Stimulated activated CD4-positive, alpha-beta T cell treated with anti-CD3 and anti-CD28 coated beads, Interleukin-1b, Interleukin-23, amount 100 ng/mL, for 48 hours (primary cell): ENCODE measurements around the gene HPDL.
A peak's percentile ranks its signal among the peaks of the same experiment; 100 is the strongest.
"Not testable (repeated sequence)": the region's sequence is repeated elsewhere in the genome, so short reads cannot be mapped to it uniquely, and the experiment has no call there.

ENCODE experiments used
- DNase-seq: peaks from one replicate; pipeline ENCODE4 v3.0.0-alpha.2; 2020

HPDL gene

DNA sequence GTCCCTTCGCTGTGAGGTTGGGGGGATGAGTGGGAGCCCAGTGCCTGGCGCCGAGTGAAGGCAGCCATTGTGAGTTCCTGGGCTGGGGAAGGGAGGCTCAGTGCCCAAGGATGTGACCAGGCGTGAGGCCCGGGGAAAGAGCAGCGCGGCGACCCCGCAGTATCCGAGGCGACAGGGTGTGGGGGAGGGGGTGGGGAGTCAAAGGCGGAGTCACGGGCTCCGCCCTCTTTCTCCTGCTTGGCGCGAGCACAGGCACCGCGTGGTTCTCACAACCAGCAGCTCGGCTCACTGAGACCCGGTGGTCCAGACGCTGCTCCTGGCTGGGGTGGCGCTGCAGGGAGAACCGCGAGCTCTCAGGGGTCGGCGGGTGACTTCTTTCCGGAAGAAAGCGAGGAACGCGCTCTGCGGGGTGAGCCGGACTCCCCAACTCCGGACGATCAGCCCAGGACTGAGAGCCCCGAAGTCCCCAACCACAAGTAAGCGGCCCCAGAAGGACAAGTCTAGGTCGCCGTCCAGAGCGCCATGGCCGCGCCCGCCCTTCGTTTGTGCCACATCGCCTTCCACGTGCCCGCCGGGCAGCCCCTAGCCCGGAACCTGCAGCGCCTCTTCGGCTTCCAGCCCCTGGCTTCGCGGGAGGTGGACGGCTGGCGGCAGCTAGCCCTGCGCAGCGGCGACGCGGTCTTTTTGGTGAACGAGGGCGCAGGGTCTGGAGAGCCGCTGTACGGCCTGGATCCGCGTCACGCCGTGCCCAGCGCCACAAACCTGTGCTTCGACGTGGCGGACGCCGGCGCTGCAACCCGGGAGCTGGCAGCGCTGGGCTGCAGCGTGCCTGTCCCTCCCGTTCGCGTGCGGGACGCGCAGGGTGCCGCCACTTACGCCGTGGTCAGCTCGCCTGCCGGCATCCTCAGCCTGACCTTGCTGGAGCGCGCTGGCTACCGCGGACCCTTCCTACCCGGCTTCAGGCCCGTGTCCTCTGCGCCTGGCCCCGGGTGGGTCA is at the start of gene HPDL:
TSS of gene HPDL (plus strand) at position 269 of the 997 bp plus-strand sequence. CDS start at position 523, 254 bp downstream.
- peak; percentile 78 for DNase-seq

- DNase-seq = no peak
These were observed 44.3 kb upstream of the HPDL start for GRCh38 chr1:45282351-45282750.

DNA sequence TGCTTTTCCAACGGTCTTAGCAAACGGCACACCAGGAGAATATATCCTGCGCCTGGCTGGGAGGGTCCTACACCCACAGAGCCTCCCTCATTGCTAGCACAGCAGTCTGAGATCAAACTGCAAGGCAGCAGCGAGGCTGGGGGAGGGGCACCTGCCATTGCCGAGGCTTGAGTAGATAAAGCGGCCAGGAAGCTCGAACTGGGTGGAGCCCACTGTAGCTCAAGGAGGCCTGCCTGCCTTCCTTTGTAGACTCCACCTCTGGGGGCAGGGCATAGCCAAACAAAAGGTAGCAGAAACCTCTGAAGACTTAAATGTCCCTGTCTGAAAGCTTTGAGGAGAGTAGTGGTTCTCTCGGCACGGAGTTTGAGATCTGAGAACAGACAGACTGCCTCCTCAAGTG is 41.8 kb upstream of the HPDL start:
- DNase-seq = not testable (repeated sequence)

DNA sequence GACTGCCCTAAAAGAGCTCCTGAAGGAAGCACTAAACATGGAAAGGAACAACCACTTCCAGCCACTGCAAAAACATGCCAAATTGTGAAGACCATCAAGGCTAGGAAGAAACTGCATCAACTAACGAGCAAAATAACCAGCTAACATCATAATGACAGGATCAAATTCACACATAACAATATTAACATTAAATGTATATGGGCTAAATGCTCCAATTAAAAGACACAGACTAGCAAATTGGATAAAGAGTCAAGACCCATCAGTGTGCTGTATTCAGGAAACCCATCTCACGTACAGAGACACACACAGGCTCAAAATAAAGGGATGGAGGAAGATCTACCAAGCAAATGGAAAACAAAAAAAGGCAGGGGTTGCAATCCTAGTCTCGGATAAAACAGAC is 40.2 kb upstream of the HPDL start:
- DNase-seq = not testable (repeated sequence)

GRCh38 chr1:45291002-45291401 is 35.7 kb upstream of the HPDL start:
- not testable (repeated sequence) for DNase-seq

GRCh38 chr1:45291716-45292115 is 35.0 kb upstream of the HPDL start:
- no peak for DNase-seq

DNA sequence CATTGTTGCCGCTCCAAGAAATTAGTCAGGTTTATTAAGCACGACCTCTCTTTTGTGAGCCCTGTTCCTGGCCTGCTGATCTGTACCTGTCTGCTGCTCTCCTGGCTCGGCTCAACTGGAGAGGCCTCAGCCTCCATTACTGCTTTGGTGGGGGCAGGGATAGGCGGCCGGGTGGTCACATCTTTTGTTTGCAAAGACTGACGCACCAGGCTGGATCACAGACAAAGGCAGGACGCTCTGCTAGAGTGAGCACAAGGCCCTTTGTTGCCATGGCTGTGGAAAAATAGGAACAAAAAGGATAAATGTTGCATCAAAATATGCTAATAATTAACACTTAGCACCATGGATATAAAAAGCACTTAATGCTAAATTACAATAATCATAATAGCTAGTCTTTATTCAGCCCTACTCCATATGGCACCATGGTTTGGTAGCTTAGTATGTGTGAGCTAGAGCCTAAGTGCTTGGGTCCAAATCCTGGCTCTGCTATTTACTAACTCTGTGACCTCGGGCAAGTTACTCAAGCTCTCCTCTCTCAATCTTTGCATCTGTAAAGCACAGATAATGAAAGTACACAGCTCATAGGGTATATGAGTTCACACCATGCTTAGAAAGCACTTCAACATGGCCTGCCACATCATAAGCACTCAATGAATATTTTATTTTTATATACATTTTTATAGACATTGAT is 28.9 kb upstream of the HPDL start:
- DNase-seq = no peak

DNA sequence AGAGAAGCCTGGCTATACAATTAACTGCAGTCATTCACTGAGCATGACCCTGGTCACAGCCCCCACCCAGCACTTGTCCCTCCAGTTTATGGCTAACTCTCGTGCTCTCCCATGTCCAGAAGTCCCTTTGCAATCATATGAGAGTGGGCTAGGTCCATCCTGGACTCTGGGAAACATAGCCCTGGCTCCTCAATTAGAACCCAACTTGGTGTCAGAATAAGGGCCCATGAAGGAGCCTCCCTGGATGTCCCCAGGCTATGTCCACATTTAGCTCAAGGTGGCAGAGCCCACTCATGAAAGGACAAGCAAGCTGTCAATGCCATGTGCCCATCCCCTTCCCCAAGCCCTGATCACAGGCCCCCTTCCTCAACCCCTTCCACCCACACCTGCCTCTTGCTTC is 27.4 kb upstream of the HPDL start:
- no peak for DNase-seq

GRCh38 chr1:45299981-45300668 is 26.6 kb upstream of the HPDL start:
- DNase-seq = peak; percentile 37

GRCh38 chr1:45300669-45300997 is 26.1 kb upstream of the HPDL start:
- no peak for DNase-seq

- no peak for DNase-seq
These were observed 24.1 kb upstream of the HPDL start for GRCh38 chr1:45302505-45303150.

GRCh38 chr1:45303520-45304310 is 23.0 kb upstream of the HPDL start:
- DNase-seq = peak; percentile 99

GRCh38 chr1:45304311-45305081 is 22.2 kb upstream of the HPDL start:
- peak; percentile 17 for DNase-seq

DNA sequence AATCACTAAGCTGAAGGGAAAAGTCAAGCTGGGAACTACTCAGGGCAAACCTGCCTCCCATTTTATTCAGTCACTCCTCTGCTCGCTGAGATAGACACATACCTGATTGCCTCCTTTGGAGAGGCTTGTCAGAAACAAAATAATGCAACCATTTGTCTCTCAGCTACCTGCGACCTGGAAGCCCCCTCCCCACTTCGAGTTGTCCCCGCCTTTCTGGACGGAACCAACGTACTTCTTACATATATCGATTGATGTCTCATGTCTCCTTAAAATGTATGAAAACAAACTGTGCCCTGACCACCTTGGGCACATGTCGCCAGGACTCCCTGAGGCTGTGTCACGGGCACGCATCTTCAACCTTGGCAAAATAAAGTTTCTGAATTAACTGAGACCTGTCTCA is 21.5 kb upstream of the HPDL start:
- no peak for DNase-seq

- peak; percentile 71 for DNase-seq
These were observed 20.4 kb upstream of the HPDL start for GRCh38 chr1:45306319-45306718.

GRCh38 chr1:45306905-45307304 is 19.8 kb upstream of the HPDL start:
- no peak for DNase-seq

GRCh38 chr1:45314266-45314665 is 12.4 kb upstream of the HPDL start:
- DNase-seq = no peak

- DNase-seq = no peak
These were observed 9.5 kb upstream of the HPDL start for GRCh38 chr1:45317166-45317565.

DNA sequence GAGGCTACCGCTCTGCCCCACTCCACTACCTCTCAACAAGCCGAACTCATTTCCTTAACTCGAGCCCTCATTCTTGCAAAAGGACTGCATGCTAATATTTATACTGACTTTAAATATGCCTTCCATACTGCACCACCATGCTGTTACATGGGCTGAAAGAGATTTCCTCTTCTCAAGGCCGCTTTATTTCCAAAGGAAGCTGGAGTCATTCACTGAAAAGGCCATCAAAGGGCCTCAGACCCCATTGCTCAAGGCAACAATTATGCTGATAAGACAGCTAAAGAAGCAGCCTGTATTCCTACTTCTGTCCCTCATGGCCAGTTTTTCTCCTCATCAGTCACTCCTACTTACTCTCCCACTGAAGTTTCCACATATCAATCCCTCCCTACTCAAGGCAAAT is 6.9 kb upstream of the HPDL start:
- DNase-seq = no peak

DNA sequence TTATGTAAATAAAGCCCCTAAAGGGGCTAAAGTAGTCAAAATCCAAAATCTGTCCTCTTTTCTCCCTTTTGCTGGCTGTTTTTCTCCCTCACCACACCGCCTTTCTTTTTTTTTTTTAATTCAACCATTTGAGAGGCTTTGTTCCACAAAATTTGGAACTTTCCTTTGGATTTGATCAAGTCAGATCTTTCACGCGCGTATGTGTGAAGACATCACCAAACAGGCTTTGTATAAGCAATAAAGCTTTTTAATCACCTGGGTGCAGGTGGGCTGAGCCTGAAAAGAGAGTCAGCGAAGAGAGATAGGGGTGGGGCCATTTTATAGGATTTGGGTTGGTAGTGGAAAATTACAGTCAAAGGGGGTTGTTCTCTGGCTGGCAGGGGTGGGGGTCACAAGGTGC is 5.3 kb upstream of the HPDL start:
- DNase-seq = no peak

DNA sequence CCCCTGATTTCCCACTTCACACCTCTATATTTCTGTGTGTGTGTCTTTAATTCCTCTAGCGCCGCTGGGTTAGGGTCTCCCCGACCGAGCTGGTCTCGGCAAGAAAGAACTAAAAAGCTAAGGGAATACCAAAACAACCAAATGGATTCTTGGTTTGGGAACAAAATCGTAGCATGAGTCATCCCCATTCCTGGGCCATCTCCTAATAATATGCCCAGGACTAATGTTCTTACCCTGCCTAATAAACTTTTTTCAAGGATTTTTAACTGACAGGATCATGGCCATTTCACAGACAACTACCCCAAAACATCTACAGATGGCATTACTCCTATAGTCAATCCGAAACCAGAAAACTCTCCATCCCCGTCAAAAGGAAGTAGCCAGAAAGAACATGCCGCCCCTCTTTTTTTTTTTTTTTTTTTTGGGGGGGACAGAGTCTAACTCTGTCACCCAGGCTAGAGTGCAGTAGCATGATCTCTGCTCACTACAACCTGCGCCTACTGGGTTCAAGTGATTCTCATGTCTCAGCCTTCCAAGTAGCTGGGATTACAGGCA is 4.1 kb upstream of the HPDL start:
- DNase-seq = no peak
